ENCODE results near the gene ANTXR1. TPM values are rescaled to one million over a fixed set of nuclear protein-coding genes. Genes with fewer than 3 reads are reported as not detected.

ANTXR1 gene
- total RNA-seq, 1 experiment from 2014 or later: 25.7 TPM

- no peak for TF ChIP-seq EGR1 (IDR thresholded peaks at IDR 0.05; ENCODE audit: low read depth)
- TF ChIP-seq RAD21 (IDR thresholded peaks at IDR 0.05; ENCODE audit: low read depth): no peak
- TF ChIP-seq EZH2 (IDR thresholded peaks at IDR 0.05): no peak
- no peak for TF ChIP-seq EZH2phosphoT487 (IDR thresholded peaks at IDR 0.05; ENCODE audit: borderline replicate concordance)
- no peak for TF ChIP-seq CTCF (IDR thresholded peaks at IDR 0.05 in 2 of 3, conservative IDR thresholded peaks at IDR 0.05 in 1 of 3; ENCODE audit: borderline replicate concordance in 1 of 3, insufficient read depth in 1 of 3, low read depth in 2 of 3, low read length in 2 of 3)
Observed at GRCh38 chr2:69196327-69197117, 183.5 kb downstream of the ANTXR1 start (continued).

DNA sequence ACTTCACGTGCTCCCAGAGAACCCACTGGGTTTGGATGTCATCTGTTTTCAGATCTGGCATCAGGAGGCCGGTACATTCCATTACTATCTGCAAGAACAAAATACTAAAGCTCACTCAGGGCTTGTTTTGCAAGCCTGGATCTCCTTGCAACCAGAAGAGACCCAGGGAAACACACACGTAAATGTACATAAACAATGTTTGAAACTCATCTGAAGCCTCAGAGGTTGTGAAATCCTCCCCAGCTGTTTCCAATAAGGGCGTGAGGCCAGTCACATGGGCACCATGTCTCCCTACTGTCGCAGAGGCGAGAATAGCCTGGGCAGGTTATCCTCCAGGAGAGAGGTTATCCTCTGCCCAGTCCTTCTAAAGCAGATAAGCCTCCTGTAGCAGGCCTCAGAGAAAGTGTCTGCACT is 187.1 kb downstream of the ANTXR1 start:
- H2AFZ ChIP-seq (ENCODE audit: low read depth, low read length, poor library complexity, severe bottlenecking): no peak overlapping the region
- TF ChIP-seq, protein P1, sequence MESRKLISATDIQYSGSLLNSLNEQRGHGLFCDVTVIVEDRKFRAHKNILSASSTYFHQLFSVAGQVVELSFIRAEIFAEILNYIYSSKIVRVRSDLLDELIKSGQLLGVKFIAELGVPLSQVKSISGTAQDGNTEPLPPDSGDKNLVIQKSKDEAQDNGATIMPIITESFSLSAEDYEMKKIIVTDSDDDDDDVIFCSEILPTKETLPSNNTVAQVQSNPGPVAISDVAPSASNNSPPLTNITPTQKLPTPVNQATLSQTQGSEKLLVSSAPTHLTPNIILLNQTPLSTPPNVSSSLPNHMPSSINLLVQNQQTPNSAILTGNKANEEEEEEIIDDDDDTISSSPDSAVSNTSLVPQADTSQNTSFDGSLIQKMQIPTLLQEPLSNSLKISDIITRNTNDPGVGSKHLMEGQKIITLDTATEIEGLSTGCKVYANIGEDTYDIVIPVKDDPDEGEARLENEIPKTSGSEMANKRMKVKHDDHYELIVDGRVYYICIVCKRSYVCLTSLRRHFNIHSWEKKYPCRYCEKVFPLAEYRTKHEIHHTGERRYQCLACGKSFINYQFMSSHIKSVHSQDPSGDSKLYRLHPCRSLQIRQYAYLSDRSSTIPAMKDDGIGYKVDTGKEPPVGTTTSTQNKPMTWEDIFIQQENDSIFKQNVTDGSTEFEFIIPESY (IDR thresholded peaks at IDR 0.05; ENCODE audit: extremely low read depth, insufficient replicate concordance, low read length): no peak
- TF ChIP-seq ATF3 (IDR thresholded peaks at IDR 0.05) (no peak), SRF (IDR thresholded peaks at IDR 0.05; ENCODE audit: low read depth) (no peak), ZNF274 (IDR thresholded peaks at IDR 0.05; ENCODE audit: low read depth, low read length) (no peak), CEBPB (IDR thresholded peaks at IDR 0.05; ENCODE audit: low read depth) (no peak), FOSL1 (IDR thresholded peaks at IDR 0.05; ENCODE audit: low read depth) (no peak), JUND (IDR thresholded peaks at IDR 0.05) (no peak), SIN3A (IDR thresholded peaks at IDR 0.05; ENCODE audit: low read depth) (no peak), ELF1 (IDR thresholded peaks at IDR 0.05; ENCODE audit: borderline replicate concordance, low read depth) (no peak)
- ATAC-seq (no peak), DNase-seq (ENCODE audit: low read depth, low spot score) (no peak)
- intact Hi-C loops (cut with micrococcal nuclease): no loop called here
- no peaks in the 10 kb centered on the region for H3K4me1 ChIP-seq (ENCODE audit: control insufficient read depth in 1 of 2, insufficient read depth in 2 of 2, low read length in 2 of 2)
- H3K36me3 ChIP-seq (ENCODE audit: control insufficient read depth in 1 of 2, insufficient read depth in 2 of 2, low read length in 2 of 2): no peaks in the 10 kb centered on the region
- RAD21 ChIA-PET (ENCODE audit: low non-redundant PET in 1 of 2, low total read pairs in 2 of 2, uncharacterized antibody in 2 of 2, unreplicated experiment in 2 of 2): no interaction called here
- POLR2A ChIA-PET: no interaction called here
- no peak overlapping the region for H3K4me2 ChIP-seq (ENCODE audit: low read length)
- BruUV-seq (replicated peaks): no TSS peak
- CTCF ChIA-PET: no interaction called here
- H4K20me1 ChIP-seq (ENCODE audit: insufficient read depth): no peaks in the 10 kb centered on the region
- H3K9ac ChIP-seq (ENCODE audit: low read length): no peak overlapping the region
- H3K9me2 ChIP-seq (ENCODE audit: insufficient read depth): no peaks in the 10 kb centered on the region
- H3K79me2 ChIP-seq (ENCODE audit: insufficient read depth, low read length): no peaks in the 10 kb centered on the region
- no peak overlapping the region for H3K27ac ChIP-seq (ENCODE audit: low read depth, low read length)
- no peaks in the 10 kb centered on the region for H3K27me3 ChIP-seq (ENCODE audit: insufficient read depth, low read length)
- no peak overlapping the region for H3K4me3 ChIP-seq (replicated peaks in 1 of 2; ENCODE audit: low read depth in 1 of 2, low read length in 2 of 2)
- no peaks in the 10 kb centered on the region for H3K9me3 ChIP-seq (ENCODE audit: control insufficient read depth in 1 of 2, insufficient read depth in 1 of 2, low read depth in 1 of 2, low read length in 2 of 2)

Measured in HCT116 (cell line).